Activated T-helper 1 cell treated with Interleukin-2 at 50 U/mL for 16 hours (primary cell): Measurements from ENCODE around the gene RALBP1.

Experiments used
- DNase-seq: peaks from one replicate; pipeline ENCODE4 v3.0.0-alpha.2; 2020; ENCODE audit warnings: low read depth

The RALBP1 gene

DNA sequence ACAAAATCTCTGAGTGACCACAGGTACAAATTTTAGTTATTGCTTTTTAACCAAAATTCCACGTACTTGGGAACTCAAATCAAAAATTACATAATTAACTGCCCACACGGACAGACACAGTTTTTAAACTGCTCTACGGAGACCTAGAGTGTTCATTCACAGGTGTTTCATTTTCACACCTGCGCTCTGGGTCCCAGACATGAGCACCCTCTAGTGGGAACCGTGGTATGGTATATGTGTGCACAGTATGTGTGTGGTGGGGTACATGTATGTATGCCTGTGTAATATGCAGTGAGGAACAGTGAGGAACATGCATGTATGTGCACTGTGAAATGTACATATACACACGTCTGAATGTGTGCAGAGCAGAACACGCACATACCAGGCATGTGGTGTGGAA, 74.1 kb downstream of the RALBP1 start:
- DNase-seq: no peak

- no peak for DNase-seq
These were observed 75.1 kb downstream of the RALBP1 start for GRCh38 chr18:9550429-9550828.

GRCh38 chr18:9552191-9552590, 76.9 kb downstream of the RALBP1 start:
- DNase-seq: no peak

DNA sequence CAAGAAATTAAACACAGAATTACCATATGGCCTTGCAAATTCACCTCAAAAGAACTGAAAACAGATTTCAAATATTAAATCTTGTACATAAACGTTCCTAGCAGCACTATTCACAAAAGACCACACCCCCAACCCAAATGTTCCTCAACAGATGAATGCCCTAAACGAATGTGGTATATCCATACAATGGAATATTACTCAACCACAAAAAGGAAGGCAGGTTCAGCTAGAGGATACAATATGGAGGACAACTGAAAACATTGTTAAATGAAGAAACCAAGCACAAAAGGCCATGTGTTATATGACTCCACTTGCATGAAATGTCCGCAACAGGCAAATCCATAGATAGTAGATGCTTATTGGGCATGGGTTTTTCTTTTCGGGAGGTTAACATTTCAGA, 77.3 kb downstream of the RALBP1 start:
- no peak for DNase-seq

DNA sequence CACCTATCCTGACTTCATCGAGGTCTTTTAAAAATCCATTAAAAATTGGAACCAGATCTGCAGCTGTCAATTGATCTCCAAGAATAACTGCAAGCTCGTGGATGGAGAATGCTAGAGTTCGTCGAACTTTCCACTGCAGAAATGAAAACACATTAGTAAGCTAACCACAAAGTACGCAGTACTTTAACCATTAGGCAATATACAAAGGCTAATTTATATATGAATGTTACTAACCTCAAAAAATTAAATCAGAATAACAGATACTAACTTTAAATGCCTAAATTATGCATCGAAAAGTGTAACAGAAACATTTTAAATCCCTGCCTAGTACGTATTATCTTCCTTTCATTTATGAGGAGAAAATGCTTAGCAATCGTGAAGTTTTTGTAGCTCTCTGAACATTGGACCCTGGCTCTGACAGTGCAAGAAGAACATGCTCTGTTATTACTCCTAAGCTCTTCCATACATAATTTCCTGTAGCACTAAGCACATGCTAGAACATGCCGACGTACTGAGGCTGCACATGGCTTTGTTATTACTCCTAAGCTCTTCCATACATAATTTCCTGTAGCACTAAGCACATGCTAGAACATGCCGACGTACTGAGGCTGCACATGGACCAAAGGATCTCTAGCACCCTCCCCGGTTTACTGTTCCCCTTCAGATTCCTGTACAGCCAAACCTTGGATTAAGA, 82.1 kb downstream of the RALBP1 start:
- no peak for DNase-seq

DNA sequence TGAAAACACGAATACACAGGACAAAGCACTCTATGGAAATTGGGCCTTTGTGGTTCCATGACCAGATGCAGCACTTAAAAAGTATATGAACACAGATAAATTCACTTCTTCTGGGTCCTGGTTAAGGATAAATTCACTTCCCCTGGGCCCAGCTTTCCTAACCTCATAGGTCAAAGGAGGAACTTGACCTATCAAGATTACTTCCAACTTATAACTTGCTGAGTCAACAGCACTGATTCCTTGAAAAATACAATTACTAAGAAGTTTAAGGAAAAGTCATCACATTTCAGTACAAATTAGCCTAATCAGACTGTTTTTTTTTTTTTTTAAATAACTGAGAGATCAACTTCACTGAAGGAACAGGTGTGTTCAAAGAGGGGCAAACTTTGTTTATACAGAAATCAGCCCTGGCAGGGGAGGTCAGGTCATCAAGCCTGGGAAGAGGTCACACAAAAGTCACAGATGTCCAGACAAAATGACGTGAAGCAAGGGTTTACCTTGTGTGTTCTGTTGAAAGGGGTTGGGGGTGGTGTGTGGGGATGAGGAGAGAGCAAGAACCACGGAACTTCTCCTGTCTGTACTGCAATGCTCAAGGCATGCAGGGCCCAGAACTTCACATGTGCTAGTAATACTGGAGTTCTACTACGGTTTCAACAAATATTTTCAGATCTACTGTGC, 83.2 kb downstream of the RALBP1 start:
- no peak for DNase-seq

DNA sequence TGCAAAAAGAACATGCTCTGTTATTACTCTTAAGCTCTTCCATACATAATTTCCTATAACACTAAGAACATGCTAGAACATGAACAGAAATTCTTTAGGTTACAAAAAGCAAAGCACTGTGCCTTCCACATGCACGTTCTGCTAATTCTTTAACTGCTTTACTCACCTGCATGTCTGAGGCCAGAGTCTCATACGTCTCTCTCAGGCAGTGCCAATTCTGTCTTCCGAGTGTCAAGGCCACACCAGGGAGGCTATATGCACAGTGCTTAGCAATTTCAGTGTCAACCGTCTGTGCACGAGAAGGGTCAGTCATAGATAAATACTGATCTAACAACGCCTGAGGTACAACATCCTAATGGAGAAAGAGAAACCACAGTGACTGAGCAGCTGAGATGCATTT, 83.9 kb downstream of the RALBP1 start:
- DNase-seq: no peak

DNA sequence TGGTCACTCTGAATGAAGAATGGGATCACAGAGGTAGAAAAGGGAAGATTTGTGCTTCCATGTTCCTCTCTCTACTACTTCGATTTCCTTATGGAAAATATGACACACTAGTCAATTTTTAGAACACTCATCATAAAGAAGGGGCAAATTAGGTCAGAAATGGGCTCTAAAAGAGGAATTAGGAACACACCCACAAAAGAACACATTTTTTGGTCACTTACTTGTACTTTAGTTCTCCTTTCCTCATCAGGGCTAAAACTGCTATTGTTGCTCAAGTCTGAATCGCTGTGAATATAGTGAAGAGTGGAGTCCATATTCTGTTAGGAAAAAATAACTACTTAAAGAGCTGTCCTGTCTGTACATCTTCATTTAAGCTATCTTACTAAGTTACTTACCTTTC, 86.4 kb downstream of the RALBP1 start:
- no peak for DNase-seq

DNA sequence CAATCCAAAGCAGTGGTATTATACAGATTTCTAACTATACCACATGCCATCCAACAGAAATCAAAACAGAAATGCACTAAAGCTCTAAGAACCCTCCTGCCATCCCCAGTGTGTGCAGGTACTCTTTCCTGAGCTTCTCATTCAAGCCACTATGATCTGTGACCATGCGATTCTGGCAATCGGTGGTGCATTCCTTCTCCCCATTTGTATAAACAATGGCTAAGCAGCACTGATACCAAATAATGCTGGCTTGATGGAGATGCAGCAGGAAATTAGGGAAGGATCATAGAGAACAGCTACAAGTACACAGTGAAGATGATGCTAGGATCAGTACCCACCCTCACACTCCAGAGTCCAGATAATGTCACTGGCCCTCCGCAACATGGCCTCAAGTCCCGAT, 87.3 kb downstream of the RALBP1 start:
- DNase-seq: no peak

DNA sequence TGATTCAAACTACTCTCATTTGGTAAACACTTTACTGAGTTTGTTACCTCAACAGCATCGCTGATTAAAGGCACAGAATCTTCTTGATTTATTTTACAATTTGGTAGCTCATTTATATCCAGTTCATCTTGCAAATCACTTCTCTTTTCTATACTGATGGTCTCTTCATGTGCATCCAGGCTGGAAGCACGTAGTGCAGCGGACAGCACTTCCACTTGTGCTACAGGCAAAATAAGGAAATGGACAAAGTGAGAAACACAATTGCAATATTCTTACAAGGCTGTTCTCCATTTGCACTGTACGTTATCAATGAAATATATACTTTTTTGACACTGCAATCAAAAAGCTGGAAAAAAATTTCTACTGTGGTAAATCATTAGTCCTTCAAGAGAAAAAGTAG, 88.0 kb downstream of the RALBP1 start:
- DNase-seq: no peak

DNA sequence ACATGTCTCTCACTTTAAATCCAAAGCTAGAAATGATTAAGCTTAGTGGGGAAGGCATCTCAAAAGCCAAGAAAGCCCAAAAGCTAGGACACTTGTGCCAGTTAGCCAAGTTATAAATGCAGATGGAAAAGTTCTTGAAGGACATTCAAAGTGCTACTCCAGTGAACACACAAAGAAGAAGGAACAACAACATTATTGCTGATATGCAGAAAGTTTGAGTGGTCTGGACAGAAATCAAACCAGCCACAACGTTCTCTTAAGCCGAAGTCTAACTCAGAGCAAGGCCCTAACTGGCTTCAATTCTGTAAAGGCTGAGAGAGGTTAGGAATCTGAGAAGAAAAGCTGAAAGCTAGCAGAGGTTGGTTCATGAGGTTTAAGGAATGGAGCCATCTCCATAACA, 90.1 kb downstream of the RALBP1 start:
- DNase-seq: no peak

- no peak for DNase-seq
These were observed 92.9 kb downstream of the RALBP1 start for GRCh38 chr18:9568186-9568585.

DNA sequence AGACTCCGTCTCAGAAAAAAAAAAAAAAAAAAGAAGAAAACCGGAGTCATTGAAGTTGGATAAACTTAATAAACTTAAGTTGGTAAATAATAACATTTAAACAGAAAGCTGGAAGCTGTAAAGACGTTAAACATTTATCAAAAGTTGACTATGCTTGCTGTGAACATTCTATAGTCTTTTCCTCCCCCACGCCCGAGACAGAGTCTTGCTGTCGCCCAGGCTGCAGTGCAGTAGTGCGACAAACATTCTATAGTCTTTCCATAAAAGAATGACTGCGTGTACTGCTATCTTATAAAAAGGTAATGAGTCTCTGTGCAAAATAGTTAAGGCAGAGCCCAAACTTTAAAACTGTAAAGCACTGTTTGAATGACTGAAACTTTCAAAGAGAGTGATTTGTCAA, 93.9 kb downstream of the RALBP1 start:
- DNase-seq: no peak

DNA sequence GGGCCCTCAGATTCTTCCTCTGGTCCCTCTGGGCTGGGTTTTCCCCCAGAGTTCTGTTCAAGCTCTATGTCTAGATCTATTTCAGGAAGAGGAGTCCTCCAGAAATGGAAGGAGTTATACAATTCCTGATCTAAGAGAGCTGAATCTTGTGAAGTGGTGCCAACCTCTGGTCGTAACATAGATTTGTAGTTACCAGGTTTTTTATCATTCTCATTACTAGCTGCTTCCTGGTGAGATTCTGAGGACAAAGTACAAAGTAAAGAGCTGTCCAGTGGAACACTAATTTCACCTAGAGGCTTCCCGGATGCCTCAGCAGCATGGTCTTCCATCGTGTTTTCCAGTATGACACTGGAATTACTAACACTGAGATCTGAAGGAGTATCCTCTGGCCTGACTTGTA, 94.9 kb downstream of the RALBP1 start:
- no peak for DNase-seq

DNA sequence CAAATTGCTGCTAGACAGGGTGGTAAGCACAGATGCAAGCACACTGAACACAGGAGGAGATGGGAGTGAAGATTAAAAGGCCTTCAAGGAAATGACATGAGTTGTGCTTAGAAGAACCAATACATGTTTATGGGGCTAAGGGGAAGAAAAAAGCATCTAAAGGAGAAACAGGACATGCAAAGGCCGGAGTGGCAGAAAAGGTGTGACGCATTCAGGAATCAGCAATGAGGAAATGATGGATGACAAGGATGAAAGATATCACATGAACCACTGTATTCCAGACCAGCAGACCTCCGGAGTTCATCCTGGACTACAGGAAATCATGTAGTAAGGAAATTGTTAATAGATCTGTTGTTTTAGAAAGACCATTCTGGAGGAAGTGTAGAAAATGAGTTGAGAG, 96.2 kb downstream of the RALBP1 start:
- DNase-seq: no peak

DNA sequence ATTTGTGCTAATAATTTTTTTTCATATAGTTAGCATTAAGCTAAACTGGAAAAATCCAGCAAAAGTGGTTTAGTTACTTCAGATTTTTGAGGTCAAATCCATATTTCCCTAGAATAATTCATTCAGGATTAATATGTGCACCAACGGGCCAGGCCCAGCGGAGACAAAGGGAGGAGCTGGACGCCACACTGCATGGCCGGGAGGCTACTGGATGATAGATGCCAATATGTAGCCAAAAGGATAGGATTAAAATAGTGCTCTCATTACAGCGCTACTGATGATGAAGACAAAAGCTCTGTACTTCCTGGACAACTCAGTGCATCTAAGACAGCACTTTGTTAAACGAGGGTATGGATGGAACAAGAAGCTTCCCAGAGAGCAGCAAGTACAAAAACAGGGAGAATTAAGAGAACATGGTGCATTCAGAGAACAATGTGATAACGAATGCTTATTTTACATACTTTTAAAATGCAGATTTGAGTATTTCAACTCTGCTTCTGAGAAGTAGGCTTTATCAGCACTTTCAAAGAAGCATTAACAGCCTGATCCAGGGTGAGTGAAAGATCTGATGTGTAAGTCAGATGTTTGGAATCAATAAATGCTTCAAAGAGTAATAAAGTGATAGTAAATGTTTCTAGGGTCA, 99.3 kb downstream of the RALBP1 start:
- DNase-seq: no peak

GRCh38 chr18:9575558-9575957, 100.2 kb downstream of the RALBP1 start:
- no peak for DNase-seq

DNA sequence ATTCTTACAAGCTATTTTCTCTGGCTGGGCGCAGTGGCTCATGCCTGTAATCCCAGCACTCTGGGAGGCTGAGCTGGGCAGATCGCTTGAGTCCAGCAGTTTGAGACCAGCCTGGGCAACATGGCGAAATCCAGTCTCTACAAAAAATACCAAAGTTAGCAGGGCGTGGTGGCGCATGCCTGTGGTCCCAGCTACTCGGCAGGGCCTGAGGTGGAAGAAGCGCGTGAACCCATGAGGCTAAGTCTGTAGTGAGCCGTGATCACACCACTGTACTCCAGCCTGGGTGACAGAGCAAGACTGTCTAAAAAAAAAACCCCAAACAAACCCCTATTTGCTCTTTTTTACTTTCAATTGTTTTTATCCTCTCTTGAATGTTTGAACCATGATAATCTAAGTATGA, 102.0 kb downstream of the RALBP1 start:
- no peak for DNase-seq

- no peak for DNase-seq
These were observed 103.0 kb downstream of the RALBP1 start for GRCh38 chr18:9578306-9578705.

DNA sequence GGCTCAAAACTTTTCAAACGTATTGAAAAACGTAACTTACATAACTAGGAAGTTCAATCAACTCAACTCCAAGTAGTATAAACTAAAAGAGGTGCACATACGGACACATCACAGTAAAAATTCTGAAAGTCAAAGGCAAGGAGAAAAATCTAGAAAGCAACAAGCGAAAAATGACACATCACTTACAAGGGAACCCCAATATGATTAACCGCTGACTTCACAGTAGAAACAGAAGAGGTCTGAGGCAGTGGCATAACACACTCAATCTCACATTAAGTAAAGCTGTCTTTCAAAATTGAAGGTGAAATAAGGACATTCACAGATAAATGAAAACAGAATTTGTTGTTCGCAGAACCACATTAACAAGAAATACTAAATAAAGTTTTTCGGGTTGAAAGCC, 106.4 kb downstream of the RALBP1 start:
- DNase-seq: no peak

- DNase-seq: no peak
These were observed 111.5 kb downstream of the RALBP1 start for GRCh38 chr18:9586814-9587213.
